GM18868 (cell line): Measurements from ENCODE around the gene ECE1.
"Not testable (repeated sequence)": the region's sequence is repeated elsewhere in the genome, so short reads cannot be mapped to it uniquely, and the experiment has no call there.

Experiments used
- ATAC-seq: cut with Tn5 transposase; IDR thresholded peaks from one replicate; pipeline ENCODE4 v1.9.1; 2021; ENCODE audit warnings: mild to moderate bottlenecking, moderate library complexity; ENCODE audit not compliant: unreplicated experiment

The ECE1 gene

GRCh38 chr1:21292984-21293536 lies 2.8 kb upstream of the ECE1 start:
- peak; percentile 35 for ATAC-seq

GRCh38 chr1:21292503-21292983 lies 2.3 kb upstream of the ECE1 start:
- no peak for ATAC-seq

- ATAC-seq, result no peak
Measured at GRCh38 chr1:21291964-21292363, 1.7 kb upstream of the ECE1 start.

GRCh38 chr1:21291184-21291583 lies 921 bp upstream of the ECE1 start:
- no peak for ATAC-seq

- no peak for ATAC-seq
Measured at GRCh38 chr1:21290546-21290944, 282 bp upstream of the ECE1 start.

GRCh38 chr1:21289127-21289526 lies 1.1 kb downstream of the ECE1 start:
- ATAC-seq, result no peak

GRCh38 chr1:21287905-21288514 lies 2.3 kb downstream of the ECE1 start:
- ATAC-seq, result no peak

GRCh38 chr1:21285386-21285785 lies 4.9 kb downstream of the ECE1 start:
- not testable (repeated sequence) for ATAC-seq

- ATAC-seq, result no peak
Measured at GRCh38 chr1:21285055-21285372, 5.2 kb downstream of the ECE1 start.

- no peak for ATAC-seq
Measured at GRCh38 chr1:21284206-21285054, 5.8 kb downstream of the ECE1 start.

GRCh38 chr1:21283524-21283923 lies 6.7 kb downstream of the ECE1 start:
- ATAC-seq, result no peak

- ATAC-seq, result not testable (repeated sequence)
Measured at GRCh38 chr1:21282020-21282419, 8.2 kb downstream of the ECE1 start.

- no peak for ATAC-seq
Measured at GRCh38 chr1:21280482-21280881, 9.8 kb downstream of the ECE1 start.

- no peak for ATAC-seq
Measured at GRCh38 chr1:21280011-21280471, 10.2 kb downstream of the ECE1 start.

- ATAC-seq, result no peak
Measured at GRCh38 chr1:21278860-21279845, 11.1 kb downstream of the ECE1 start.

- no peak for ATAC-seq
Measured at GRCh38 chr1:21278208-21278859, 11.9 kb downstream of the ECE1 start.

GRCh38 chr1:21277180-21277579 lies 13.1 kb downstream of the ECE1 start:
- ATAC-seq, result no peak

GRCh38 chr1:21272540-21272939 lies 17.7 kb downstream of the ECE1 start:
- no peak for ATAC-seq

GRCh38 chr1:21271550-21271949 lies 18.7 kb downstream of the ECE1 start:
- ATAC-seq, result no peak

- peak; percentile 55 for ATAC-seq
Measured at GRCh38 chr1:21270086-21270689, 20.1 kb downstream of the ECE1 start.
